ENCODE data around the gene HHIPL1. TPM values are rescaled to one million over a fixed set of nuclear protein-coding genes. Genes with fewer than 3 reads are reported as not detected.

The HHIPL1 gene
- total RNA-seq, 2 experiments from 2014 or later: not detected

- Mint-ChIP-seq H3K36me3 (ENCODE audit: low read depth) (no peaks in the 10 kb centered on the region), H3K27me3 (peaks cover 5% of the 10 kb centered on the region), H3K4me3 (no peak overlapping the region), H3K27ac (no peak overlapping the region), H3K9me3 (no peaks in the 10 kb centered on the region), H3K4me1 (ENCODE audit: low read depth) (peaks cover 3% of the 10 kb centered on the region)
- ATAC-seq (ENCODE audit: poor library complexity) (no peak), DNase-seq (no peak)
- no peaks in the 10 kb centered on the region for H3K36me3 ChIP-seq (ENCODE audit: insufficient read depth, low read length)
- CTCF ChIA-PET: no interaction called here
- no peaks in the 10 kb centered on the region for H3K27me3 ChIP-seq (ENCODE audit: control insufficient read depth in 1 of 2, insufficient read depth in 2 of 2, low read length in 2 of 2)
- POLR2A ChIA-PET: no interaction called here
- TF ChIP-seq, protein P1, sequence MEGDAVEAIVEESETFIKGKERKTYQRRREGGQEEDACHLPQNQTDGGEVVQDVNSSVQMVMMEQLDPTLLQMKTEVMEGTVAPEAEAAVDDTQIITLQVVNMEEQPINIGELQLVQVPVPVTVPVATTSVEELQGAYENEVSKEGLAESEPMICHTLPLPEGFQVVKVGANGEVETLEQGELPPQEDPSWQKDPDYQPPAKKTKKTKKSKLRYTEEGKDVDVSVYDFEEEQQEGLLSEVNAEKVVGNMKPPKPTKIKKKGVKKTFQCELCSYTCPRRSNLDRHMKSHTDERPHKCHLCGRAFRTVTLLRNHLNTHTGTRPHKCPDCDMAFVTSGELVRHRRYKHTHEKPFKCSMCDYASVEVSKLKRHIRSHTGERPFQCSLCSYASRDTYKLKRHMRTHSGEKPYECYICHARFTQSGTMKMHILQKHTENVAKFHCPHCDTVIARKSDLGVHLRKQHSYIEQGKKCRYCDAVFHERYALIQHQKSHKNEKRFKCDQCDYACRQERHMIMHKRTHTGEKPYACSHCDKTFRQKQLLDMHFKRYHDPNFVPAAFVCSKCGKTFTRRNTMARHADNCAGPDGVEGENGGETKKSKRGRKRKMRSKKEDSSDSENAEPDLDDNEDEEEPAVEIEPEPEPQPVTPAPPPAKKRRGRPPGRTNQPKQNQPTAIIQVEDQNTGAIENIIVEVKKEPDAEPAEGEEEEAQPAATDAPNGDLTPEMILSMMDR (IDR thresholded peaks at IDR 0.05): no peak
- H3K9me3 ChIP-seq (ENCODE audit: control insufficient read depth in 1 of 2, insufficient read depth in 1 of 2, low read length in 2 of 2): no peaks in the 10 kb centered on the region
- no peak overlapping the region for H3K27ac ChIP-seq (ENCODE audit: low read depth in 1 of 2, low read length in 2 of 2)
- H3K4me1 ChIP-seq (ENCODE audit: insufficient read depth, low read length): peaks cover 7% of the 10 kb centered on the region
- H3K4me3 ChIP-seq (ENCODE audit: low read length): no peak overlapping the region
- intact Hi-C loops (cut with DNase I, micrococcal nuclease): no loop called here
These were observed 12.4 kb upstream of the HHIPL1 start for GRCh38 chr14:99632410-99633035.

GRCh38 chr14:99633141-99633540 is 11.8 kb upstream of the HHIPL1 start:
- H3K27me3 Mint-ChIP-seq: peaks cover 5% of the 10 kb centered on the region
- no peaks in the 10 kb centered on the region for H3K36me3 ChIP-seq (ENCODE audit: insufficient read depth, low read length)
- peaks cover 3% of the 10 kb centered on the region for H3K4me1 Mint-ChIP-seq (ENCODE audit: low read depth)
- H3K9me3 Mint-ChIP-seq: no peaks in the 10 kb centered on the region
- CTCF ChIA-PET: no interaction called here
- H3K27ac ChIP-seq (ENCODE audit: low read depth in 1 of 2, low read length in 2 of 2): no peak overlapping the region
- peaks cover 7% of the 10 kb centered on the region for H3K4me1 ChIP-seq (ENCODE audit: insufficient read depth, low read length)
- H3K27me3 ChIP-seq (ENCODE audit: control insufficient read depth in 1 of 2, insufficient read depth in 2 of 2, low read length in 2 of 2): no peaks in the 10 kb centered on the region
- POLR2A ChIA-PET: no interaction called here
- DNase-seq (no peak), ATAC-seq (ENCODE audit: poor library complexity) (no peak)
- TF ChIP-seq, protein P1 (IDR thresholded peaks at IDR 0.05): no peak
- no peaks in the 10 kb centered on the region for H3K36me3 Mint-ChIP-seq (ENCODE audit: low read depth)
- H3K9me3 ChIP-seq (ENCODE audit: control insufficient read depth in 1 of 2, insufficient read depth in 1 of 2, low read length in 2 of 2): no peaks in the 10 kb centered on the region
- H3K27ac Mint-ChIP-seq: no peak overlapping the region
- H3K4me3 Mint-ChIP-seq: no peak overlapping the region
- no peak overlapping the region for H3K4me3 ChIP-seq (ENCODE audit: low read length)
- intact Hi-C loops (cut with DNase I, micrococcal nuclease): no loop called here

DNA sequence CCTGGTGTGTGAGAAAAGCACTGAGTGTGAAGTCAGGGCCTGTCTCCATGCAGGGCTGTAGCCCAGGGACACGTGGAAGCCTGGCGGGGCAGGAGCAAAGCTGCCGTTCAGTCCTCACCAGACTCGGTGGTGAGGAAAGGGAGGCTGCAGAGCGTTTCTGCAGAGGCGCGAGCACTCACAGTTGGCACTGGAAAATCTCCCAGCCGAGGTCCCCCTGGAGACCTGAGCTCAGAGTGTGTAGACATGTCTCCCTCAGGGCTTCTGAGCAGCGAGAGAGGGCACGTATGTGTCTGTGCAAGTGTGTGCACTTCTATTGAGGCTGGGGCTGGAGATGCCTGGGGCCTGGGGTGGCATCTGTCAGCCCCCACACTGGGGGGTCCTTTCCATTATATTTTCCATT is 11.0 kb upstream of the HHIPL1 start:
- Histone ChIP-seq H3K9me3 (ENCODE audit: control insufficient read depth in 1 of 2, insufficient read depth in 1 of 2, low read length in 2 of 2) (no peaks in the 10 kb centered on the region), H3K36me3 (ENCODE audit: insufficient read depth, low read length) (no peaks in the 10 kb centered on the region), H3K27me3 (ENCODE audit: control insufficient read depth in 1 of 2, insufficient read depth in 2 of 2, low read length in 2 of 2) (no peaks in the 10 kb centered on the region), H3K4me3 (ENCODE audit: low read length) (no peak overlapping the region), H3K27ac (ENCODE audit: low read depth in 1 of 2, low read length in 2 of 2) (no peak overlapping the region), H3K4me1 (ENCODE audit: insufficient read depth, low read length) (peaks cover 3% of the 10 kb centered on the region)
- Mint-ChIP-seq H3K4me1 (ENCODE audit: low read depth) (peaks cover 2% of the 10 kb centered on the region), H3K27ac (no peak overlapping the region), H3K4me3 (no peak overlapping the region), H3K36me3 (ENCODE audit: low read depth) (no peaks in the 10 kb centered on the region), H3K9me3 (no peaks in the 10 kb centered on the region), H3K27me3 (peaks cover 2% of the 10 kb centered on the region)
- ATAC-seq (ENCODE audit: poor library complexity) (no peak), DNase-seq (no peak)
- TF ChIP-seq, protein P1 (IDR thresholded peaks at IDR 0.05): no peak
- ChIA-PET CTCF (no interaction called here), POLR2A (no interaction called here)
- intact Hi-C loops (cut with DNase I, micrococcal nuclease): no loop called here

Measured in CD4-positive, alpha-beta T cell (primary cell).